ENCODE measurements around the gene DNASE2B.
A peak's percentile ranks its signal among the peaks of the same experiment; 100 is the strongest.

DNASE2B gene

DNA sequence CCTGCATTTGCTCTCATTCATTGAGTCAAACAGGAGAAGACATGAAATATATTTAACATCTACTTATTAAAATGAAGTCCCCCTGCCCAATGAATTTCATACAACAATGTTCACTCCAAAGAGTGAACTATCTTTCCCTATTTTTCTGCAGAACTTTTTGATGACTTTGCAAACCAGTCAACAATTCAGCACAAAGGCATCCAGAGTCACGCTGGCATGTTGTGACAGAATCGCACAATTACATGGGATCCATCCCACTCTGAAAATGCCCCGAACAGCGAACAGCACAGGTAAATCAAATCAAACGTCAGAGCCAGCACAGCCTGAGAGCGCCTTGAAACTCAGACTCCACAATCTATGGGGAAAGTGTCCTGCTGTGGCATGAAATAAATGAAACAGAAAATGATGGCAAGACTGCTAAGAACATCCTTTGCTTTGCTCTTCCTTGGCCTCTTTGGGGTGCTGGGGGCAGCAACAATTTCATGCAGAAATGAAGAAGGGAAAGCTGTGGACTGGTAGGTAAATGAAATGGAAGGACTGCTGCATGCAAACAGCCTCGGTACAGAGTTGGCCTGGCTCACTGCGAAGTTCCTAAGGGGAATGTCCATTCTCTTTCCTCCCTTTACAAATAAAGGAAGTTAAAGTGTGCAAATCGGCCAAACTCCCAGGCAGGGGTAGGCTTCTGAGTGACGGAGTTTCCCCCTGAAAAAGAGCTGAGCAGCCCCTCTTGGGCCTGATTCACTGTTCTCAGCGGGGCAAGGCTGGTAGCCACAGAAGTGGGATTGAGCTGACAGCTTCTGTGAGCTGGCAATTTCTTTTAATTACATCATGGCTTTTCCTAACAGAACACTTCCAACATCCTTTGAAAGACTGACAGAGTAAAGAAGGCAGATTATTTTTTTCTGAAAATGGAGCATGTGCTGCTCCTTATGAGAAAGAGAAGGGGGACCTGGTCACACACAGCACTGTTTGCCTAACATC, at the start of gene DNASE2B:
Gene DNASE2B (plus strand): TSS at position 310 of the 981 bp plus-strand sequence. CDS start 81 bp downstream, at position 391.
- no peak for DNase-seq (ENCODE audit: low spot score)

DNA sequence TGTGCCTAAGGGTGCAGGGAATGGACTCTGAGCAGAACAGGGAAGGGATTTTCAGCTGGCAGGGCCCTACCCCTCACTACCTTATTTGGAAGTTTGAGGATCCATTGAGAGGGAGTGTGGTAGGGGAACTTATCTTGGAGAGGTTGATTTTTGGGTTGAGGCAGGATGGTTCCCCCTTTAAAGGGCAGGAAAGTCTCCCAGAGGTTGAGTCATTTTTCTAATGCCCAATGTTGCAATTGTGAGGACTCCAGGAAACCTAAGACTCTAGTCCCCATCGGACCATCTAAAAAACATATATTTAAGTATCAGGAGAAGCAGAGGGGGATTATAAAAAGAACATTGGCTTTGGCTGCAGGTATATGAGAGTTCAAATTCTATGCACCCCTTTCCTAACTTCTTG, 49.5 kb upstream of the DNASE2B start:
- no peak for DNase-seq (ENCODE audit: low spot score)

GRCh38 chr1:84350104-84350503, 48.2 kb upstream of the DNASE2B start:
- DNase-seq (ENCODE audit: low spot score): no peak

DNA sequence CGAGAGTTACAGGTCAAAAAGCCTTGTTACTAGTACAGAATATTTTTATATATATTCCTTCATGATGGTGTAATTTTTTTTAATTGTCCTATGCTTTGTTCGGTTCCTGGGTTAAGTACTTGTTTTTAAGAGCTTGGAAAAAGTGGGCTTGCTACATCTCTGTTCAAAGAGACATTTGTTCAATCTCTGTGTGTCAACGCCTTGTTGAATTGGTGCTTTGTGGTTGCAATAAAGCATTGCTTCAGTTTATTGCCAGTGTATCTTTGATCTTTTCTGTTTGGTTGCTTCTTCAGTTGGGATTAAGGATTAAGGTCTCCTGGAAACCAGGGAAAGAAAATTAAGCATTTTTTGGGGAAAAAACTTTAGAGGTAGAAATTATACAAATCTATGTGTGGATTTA, 47.7 kb upstream of the DNASE2B start:
- DNase-seq (ENCODE audit: low spot score): no peak

- no peak for DNase-seq (ENCODE audit: low spot score)
Observed at GRCh38 chr1:84352298-84353106, 45.8 kb upstream of the DNASE2B start.

- DNase-seq (ENCODE audit: low spot score): peak; percentile 37
Observed at GRCh38 chr1:84353695-84354094, 44.6 kb upstream of the DNASE2B start.

DNA sequence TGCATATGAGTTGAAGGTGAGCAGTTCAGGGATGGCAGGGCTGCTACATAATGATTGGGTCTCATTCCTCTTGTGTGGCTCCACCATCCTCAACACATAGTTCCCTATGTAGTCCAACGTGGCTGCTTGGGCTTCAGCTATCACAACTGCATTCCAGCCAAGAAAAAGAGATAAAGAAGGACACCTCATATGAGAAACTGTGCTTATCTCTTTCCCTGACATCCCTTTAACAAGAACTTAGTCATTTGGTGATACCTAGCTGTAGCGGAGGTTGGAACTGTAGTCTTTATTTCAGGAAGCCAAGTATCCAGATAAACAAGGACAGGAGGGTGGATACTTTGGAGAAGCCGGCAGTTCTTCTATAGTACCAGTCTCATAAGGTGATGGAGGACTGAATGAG, 42.7 kb upstream of the DNASE2B start:
- DNase-seq (ENCODE audit: low spot score): no peak

GRCh38 chr1:84356881-84357280, 41.4 kb upstream of the DNASE2B start:
- no peak for DNase-seq (ENCODE audit: low spot score)

GRCh38 chr1:84358695-84359094, 39.6 kb upstream of the DNASE2B start:
- no peak for DNase-seq (ENCODE audit: low spot score)

DNA sequence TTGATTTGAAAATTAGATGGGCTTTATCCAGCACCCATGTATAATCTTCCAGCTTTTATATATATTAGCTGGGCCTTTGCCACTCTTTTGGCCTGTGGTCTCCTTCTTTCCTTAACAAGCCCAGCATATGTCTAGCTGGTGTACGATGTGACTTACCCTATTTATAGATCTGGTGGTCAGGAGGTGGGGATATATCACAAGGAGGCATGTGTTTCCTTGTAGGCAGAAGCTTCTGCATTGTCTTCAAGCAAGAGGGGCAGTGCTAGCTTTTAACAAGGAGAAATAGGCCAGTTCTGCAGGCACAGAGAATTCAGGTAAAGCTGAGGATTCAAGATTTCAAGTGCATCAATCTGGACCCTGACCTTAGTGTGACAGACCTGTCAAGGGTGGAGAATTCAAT, 38.0 kb upstream of the DNASE2B start:
- DNase-seq (ENCODE audit: low spot score): no peak

DNA sequence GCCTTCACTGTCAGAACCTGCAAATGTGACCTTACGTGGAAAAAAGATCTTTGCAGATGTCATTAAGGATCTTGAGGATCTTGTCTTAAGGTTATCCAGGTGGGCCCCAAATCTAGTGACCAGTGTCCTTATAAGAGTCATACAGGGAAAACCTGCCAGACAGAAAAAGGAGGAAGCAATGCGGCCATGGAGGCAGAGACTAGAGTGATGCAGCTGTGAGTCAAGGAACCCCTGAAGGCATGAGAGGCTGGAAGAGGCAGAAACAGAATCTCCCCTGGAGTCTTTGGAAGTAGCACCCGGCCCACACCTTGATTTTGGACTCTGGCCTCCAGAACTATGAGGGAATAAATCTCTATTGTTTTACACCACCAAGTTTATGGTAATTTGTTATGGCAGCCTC, 36.5 kb upstream of the DNASE2B start:
- no peak for DNase-seq (ENCODE audit: low spot score)

- DNase-seq (ENCODE audit: low spot score): no peak
Observed at GRCh38 chr1:84363019-84363418, 35.3 kb upstream of the DNASE2B start.

DNA sequence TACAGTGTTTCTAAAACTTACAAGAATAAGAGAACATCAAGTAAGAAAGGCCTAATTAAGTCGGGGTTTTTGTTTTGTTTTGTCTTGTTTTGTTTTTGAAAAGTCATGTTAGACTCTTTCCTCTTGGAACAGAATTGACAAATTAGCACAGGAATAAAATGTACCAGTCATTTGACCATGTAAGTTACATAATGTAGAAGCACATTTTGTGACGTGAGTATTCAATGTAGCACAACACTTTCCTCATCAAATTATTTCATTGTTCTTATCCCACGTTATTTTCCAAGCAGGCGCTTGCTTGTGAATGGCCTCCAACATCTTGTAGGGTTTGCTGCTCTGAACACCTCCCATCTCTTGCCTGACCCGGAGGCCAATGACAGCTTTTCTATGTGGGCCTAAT, 34.7 kb upstream of the DNASE2B start:
- no peak for DNase-seq (ENCODE audit: low spot score)

- peak; percentile 86 for DNase-seq (ENCODE audit: low spot score)
Observed at GRCh38 chr1:84365225-84366221, 32.8 kb upstream of the DNASE2B start.

DNA sequence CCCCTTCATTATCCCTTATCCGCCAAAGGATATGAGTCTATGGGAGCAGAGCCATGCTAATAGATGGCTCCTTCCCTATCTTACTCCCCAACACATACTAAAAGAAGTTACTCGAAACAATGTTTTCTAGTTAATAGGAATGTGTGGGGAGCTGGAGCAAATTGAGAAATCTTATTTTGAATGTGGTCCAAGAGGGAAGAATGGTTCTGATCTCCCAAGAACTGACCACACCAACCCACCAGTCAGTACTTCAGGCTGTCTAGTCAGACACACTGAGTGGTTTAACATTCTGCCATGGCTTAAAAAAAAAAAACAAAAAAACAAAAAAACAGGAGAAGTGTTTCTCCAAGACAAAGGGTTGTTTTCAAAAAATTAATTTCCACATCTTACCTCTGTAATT, 31.5 kb upstream of the DNASE2B start:
- peak; percentile 79 for DNase-seq (ENCODE audit: low spot score)

GRCh38 chr1:84367219-84367618, 31.1 kb upstream of the DNASE2B start:
- no peak for DNase-seq (ENCODE audit: low spot score)

DNA sequence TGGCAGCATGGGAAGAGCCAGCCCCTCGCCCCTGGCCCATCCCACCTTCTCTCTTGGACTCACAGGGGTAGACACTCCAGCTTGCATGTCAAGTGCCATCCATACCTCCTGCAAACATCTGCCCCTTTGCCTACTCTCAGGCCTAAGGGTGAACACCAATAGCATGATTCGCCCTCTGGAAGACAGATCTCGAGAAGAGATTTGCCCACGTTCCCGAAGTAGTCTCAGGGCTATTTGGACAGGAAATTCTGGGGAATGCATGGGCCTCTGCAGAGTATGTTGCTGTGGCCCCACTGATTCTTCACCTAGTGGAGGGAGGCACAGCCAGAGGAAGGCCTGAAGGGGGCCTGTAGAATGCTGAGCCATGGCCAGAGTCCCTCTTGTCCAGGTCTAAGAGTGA, 29.8 kb upstream of the DNASE2B start:
- no peak for DNase-seq (ENCODE audit: low spot score)

DNA sequence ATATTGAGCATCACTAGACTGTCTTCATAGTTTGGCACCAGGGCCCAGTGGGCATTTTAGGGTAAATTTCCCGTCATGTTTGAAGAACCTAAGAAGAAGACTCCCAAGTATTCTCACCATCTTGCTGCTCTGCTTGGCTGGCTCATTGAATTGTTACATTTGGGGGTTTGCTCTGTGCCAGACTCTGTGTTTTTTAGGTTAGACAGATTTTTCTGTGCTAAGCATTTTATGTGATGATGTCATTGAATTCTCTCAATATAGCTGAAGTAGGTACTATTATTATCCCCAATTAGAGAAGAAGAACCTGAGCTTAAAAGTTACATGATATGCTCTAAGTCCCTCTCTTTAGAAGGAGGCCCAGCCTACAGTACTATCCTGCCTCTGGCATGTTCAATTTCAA, 28.0 kb upstream of the DNASE2B start:
- DNase-seq (ENCODE audit: low spot score): no peak

- DNase-seq (ENCODE audit: low spot score): peak; percentile 62
Observed at GRCh38 chr1:84370831-84371394, 27.4 kb upstream of the DNASE2B start.

DNA sequence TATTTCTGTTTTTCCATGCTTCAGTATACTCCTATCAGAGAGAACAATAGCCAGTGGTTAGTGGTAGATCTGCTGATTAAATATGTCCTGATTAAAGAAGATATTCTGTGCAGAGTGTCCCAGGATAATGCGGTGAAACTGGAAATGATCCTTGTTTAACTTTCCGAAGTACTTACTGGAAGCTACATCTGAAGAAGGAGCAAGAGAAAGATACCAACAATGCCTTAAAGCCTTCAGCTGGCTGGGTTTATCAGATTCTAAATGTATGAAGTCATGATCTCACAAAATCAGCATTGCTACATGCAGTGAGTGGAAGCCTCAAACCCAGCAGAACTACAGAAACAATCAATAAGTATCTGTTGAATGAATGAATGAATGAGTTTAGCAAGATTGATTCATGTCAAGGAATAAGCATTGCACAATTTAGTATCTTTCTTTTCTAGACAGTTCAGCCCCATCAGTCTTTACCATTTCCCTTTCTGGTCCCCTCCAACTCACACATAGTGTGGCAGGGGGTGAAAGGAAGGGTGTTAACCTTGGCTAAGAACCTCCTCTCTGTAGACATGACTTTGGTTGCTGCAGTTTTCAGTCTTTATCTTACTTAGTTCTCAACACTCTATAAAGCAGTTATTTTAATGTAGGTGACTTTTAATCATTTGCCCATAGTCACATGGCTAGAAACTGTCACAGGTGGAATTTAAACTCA, 24.7 kb upstream of the DNASE2B start:
- no peak for DNase-seq (ENCODE audit: low spot score)
